Spleen (tissue), 7 donors: ENCODE data around the gene OTUD3.

Experiments used
- POLR2A ChIP-seq, 3 donors: fragments of 450-650 bp; IDR thresholded peaks; one replicate each; pipeline ENCODE4 v1.5.1; 2017; ENCODE audit warnings: antibody characterized with exemption in 3 of 3, mild to moderate bottlenecking in 1 of 3
- TF ChIP-seq, protein P1 (sequence below), 11 experiments: fragments of 200-600 bp in 7 of 11; fragments of 450-650 bp in 4 of 11; sonication (generic) in 4 of 11; IDR thresholded peaks in 8 of 11; conservative IDR thresholded peaks in 3 of 11; 1 replicate in 7 of 11; 2 replicates in 4 of 11; pipeline versions ENCODE4 v1.4.0 to v1.8.0; 2016 to 2021; ENCODE audit warnings: antibody characterized with exemption in 11 of 11, inconsistent platforms in 4 of 11, mild to moderate bottlenecking in 1 of 11
- donor health status: DM: no; HTN: no; CAD: no; lungs with moderate emphysema.
- donor health status: DM: no; HTN: no; CAD: no.
- donor health status: DM: no; HTN: no; CAD: no.

DNA sequence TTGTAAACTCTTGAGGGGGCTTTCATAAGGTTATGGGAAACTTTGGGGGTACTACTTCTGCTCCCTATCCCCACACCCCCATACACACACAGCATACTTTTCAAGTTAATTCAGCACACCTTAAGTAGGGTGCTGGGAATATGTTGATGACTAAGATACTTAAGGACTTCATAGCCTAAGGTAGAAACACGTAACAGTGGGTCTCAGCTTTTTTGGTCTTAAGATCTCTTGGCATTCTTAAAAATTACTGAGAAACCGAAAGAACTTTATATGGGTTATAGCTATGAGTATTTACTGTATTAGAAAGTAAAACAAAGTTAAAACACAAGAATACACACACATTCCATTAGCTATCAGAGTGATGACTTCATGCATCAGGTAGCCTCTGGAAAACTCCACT, 2.1 kb downstream of the OTUD3 start:
- no peak for TF ChIP-seq POLR2A (IDR thresholded peaks at IDR 0.05)
- TF ChIP-seq, protein P1, sequence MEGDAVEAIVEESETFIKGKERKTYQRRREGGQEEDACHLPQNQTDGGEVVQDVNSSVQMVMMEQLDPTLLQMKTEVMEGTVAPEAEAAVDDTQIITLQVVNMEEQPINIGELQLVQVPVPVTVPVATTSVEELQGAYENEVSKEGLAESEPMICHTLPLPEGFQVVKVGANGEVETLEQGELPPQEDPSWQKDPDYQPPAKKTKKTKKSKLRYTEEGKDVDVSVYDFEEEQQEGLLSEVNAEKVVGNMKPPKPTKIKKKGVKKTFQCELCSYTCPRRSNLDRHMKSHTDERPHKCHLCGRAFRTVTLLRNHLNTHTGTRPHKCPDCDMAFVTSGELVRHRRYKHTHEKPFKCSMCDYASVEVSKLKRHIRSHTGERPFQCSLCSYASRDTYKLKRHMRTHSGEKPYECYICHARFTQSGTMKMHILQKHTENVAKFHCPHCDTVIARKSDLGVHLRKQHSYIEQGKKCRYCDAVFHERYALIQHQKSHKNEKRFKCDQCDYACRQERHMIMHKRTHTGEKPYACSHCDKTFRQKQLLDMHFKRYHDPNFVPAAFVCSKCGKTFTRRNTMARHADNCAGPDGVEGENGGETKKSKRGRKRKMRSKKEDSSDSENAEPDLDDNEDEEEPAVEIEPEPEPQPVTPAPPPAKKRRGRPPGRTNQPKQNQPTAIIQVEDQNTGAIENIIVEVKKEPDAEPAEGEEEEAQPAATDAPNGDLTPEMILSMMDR (IDR thresholded peaks at IDR 0.05 in 8 of 11, conservative IDR thresholded peaks at IDR 0.05 in 3 of 11), result no peak
